ENCODE results near the gene LRRC74B. TPM values are rescaled to one million over a fixed set of nuclear protein-coding genes. Genes with fewer than 3 reads are reported as not detected.
"Not testable (repeated sequence)": the region's sequence is repeated elsewhere in the genome, so short reads cannot be mapped to it uniquely, and the experiment has no call there.

The LRRC74B gene
- total RNA-seq, 1 experiment from 2014 or later, result not detected

DNA sequence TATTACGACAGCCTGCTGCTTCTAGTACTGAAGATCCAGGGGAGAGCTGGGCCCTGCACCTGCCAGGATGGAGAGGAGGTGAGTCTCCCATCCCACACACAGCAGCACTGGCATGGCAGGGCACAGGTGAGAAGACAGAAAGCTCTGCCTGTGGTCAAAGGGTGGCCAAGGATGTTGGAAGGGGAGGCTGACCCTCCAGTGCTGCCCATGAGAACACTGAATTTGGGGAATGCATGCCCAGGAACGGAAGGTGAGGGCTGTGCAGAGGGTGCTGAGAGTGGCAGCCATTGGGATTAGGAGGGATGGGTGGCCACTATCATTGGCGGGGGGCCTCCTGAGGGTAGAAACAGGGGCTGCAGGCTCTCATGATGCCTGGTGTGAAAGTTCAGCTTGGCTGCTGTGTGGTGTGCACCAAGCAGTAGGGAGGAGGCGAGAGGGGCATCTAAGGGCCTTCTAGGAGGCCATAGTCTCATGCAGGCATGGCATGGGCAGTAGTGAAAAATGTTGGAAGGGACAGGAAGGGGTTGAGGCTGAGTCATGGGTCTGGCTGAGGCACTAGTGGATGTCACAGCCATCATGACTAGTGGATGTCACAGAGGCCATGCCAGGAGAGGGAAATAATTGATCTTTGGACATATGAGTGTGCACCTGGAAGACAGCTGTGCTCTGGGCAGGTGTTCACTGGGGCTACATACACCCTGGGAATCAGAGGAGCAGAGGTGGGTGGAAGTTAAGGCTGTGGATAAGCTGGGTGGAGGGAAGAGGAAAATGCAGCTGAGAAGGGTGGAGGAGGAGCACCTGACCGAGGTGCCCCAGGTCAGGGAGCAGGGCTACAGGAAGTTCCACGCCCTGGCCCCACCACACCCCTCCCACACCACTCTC, 2.5 kb upstream of the LRRC74B start:
- Histone ChIP-seq H3K36me3 (no peaks in the 10 kb centered on the region), H3K27me3 (no peaks in the 10 kb centered on the region), H3K4me3 (no peak overlapping the region), H3K9me3 (no peaks in the 10 kb centered on the region)
- peak; percentile 27 for DNase-seq

GRCh38 chr22:21043860-21044535, 1.7 kb upstream of the LRRC74B start:
- H3K36me3 ChIP-seq, result no peaks in the 10 kb centered on the region
- H3K4me3 ChIP-seq, result no peak overlapping the region
- H3K9me3 ChIP-seq, result no peaks in the 10 kb centered on the region
- no peak for DNase-seq
- H3K27me3 ChIP-seq, result no peaks in the 10 kb centered on the region

- H3K36me3 ChIP-seq, result no peaks in the 10 kb centered on the region
- peak overlapping the region; percentile 28 for H3K4me3 ChIP-seq
- H3K27me3 ChIP-seq, result no peaks in the 10 kb centered on the region
- peak; percentile 85 for DNase-seq
- H3K9me3 ChIP-seq, result no peaks in the 10 kb centered on the region
These were observed 688 bp upstream of the LRRC74B start for GRCh38 chr22:21044931-21045584.

- Histone ChIP-seq H3K27me3 (no peaks in the 10 kb centered on the region), H3K4me3 (no peak overlapping the region), H3K9me3 (no peaks in the 10 kb centered on the region), H3K36me3 (no peaks in the 10 kb centered on the region)
- DNase-seq, result no peak
These were observed 1.4 kb downstream of the LRRC74B start for GRCh38 chr22:21047035-21047661.

GRCh38 chr22:21047730-21048129, 2.0 kb downstream of the LRRC74B start:
- no peak for DNase-seq
- H3K36me3 ChIP-seq, result no peaks in the 10 kb centered on the region
- H3K9me3 ChIP-seq, result no peaks in the 10 kb centered on the region
- no peaks in the 10 kb centered on the region for H3K27me3 ChIP-seq
- H3K4me3 ChIP-seq, result no peak overlapping the region

DNA sequence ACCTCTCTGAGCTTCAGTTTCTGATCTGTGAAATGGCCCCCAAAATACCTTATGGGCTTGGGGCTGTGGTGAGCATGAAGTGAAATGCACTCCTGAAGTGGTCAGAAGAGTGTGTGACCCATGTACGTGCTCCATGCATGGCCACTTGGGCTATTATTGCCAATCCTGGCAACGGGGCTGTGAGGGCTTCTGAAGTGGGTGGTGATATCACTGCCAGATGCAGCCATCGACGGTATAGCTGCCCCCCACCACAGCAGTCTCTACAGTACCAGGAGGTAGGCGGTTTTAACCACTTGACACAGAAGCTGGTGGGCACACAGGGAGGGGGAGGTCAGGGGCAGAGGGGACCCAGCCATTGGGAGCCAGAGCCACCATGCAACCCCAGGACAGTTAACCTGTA, 2.7 kb downstream of the LRRC74B start:
- H3K36me3 ChIP-seq, H3K4me3 ChIP-seq, H3K9me3 ChIP-seq, H3K27me3 ChIP-seq, DNase-seq: not testable (repeated sequence)

DNA sequence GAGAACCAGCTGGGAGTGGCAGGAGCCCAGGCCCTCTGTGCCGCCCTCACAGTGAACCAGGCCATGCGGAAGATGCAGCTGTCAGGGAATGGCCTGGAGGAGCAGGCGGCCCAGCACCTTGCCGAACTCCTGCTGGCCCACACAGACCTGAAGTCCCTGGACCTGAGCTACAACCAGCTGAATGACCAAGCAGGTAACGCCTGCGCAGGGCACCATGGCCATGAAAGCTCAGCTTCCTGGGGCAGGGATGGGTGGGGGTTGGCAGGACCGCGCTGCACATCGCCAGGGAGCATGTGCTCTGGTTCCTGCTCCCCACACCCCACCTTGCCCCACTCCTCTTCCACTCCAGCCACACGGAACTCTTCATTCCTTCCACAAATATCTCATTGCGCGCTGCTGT, 3.2 kb downstream of the LRRC74B start:
- H3K27me3 ChIP-seq, DNase-seq, H3K9me3 ChIP-seq, H3K4me3 ChIP-seq, H3K36me3 ChIP-seq: not testable (repeated sequence)

DNA sequence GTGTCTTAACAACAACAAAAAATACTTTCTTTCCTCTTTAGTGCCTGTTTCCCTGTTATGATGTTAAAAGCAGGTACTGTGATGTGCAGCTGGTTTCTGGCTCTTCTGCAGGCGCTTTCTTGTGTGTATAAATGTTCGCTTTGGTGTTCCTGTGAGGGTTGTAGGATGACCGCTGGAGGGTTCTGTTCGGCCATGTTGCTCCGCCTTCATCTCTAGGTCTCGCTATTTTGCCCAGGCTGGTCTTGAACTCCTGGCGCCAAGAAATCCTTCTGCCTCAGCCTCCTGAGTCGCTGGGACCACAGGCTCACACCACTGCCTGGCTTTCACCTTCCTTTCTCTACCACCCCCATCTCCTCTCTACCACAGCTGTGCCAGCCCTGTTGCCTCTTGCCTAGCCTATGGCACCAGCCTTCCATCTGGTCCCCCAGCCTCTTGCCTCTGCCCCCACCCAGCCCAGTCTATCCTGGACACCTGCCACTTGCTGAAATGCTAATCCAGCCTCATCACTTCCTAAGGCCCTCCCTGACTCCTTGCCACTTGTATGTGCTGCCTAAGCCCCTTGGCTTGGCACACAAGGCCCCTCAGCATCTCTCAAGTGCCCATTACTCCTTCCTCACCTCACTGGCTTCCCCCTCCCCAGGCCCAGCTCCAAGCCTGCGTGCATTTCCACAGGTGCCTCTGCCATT, 5.5 kb downstream of the LRRC74B start:
- no peaks in the 10 kb centered on the region for H3K36me3 ChIP-seq
- H3K9me3 ChIP-seq, result no peaks in the 10 kb centered on the region
- H3K27me3 ChIP-seq, result no peaks in the 10 kb centered on the region
- H3K4me3 ChIP-seq, result no peak overlapping the region
- DNase-seq, result no peak

DNA sequence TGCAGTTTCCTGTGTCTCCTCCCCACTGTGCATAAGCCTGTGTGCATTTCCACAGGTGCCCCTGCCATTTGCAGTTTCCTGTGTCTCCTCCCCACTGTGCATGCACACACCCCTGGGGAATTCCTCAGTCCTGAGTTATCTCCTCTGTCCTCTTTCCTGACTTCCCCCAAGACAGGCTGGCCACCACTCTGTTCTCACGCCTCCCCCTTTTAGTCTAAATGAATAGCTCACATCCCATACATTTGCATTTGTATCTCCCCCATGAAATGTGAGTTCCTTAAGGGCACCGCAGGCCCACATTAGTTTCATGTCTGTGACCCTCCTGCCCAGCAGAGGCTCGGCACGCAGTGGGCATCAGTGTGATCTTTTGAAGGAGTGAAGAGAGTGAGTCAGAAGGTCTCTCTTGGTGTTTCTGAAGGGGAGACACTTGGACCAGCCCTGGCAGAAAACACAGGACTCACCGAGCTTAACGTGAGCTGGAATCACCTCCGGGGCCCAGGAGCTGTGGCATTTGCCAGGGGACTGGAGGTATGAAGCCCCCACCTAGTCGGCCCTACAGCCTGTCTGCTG, 6.2 kb downstream of the LRRC74B start:
- DNase-seq, result no peak

DNA sequence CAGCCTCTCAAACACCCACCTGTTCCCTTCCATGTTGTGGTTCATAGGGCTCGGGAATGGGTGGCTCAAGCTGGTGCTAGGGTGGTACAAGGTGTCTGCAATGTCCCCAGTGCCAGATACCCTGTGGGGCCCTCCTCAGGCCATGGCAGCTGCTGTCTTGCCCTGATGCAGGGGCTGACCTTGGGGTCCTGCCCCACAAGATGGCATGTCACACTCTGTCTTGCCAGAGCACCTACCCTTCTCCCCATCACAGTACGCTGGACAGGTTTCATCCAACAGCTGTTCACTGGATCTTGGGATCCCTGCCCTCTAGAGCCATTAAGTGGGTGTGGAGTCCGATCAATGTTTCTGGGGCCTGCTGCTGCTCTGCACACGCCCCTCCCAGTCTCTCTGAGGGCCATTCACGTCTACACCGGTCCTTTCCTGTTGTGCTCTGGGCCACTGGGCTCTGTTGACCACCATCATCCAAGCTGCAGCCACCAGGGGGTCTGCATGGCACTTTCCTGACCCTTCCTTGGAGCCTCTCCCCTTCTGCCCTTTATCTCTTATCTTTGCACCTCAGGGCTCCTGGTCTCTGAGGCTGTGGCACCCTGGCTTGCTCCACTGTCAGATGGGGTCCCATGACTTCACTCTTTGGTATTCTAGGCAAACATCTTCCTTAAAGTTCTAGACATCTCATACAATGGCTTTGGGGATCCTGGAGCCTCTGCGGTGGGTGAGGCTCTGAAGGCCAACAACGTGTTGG, 7.1 kb downstream of the LRRC74B start:
- H3K36me3 ChIP-seq, result no peaks in the 10 kb centered on the region
- H3K27me3 ChIP-seq, result no peaks in the 10 kb centered on the region
- H3K9me3 ChIP-seq, result no peaks in the 10 kb centered on the region
- no peak for DNase-seq
- no peak overlapping the region for H3K4me3 ChIP-seq

More for the DNA sequence above, 6.2 kb downstream of the LRRC74B start:
- H3K27me3 ChIP-seq, result no peaks in the 10 kb centered on the region
- no peaks in the 10 kb centered on the region for H3K9me3 ChIP-seq
- H3K36me3 ChIP-seq, result no peaks in the 10 kb centered on the region
- no peak overlapping the region for H3K4me3 ChIP-seq

- no peaks in the 10 kb centered on the region for H3K27me3 ChIP-seq
- no peaks in the 10 kb centered on the region for H3K9me3 ChIP-seq
- DNase-seq, result no peak
- H3K36me3 ChIP-seq, result no peaks in the 10 kb centered on the region
- H3K4me3 ChIP-seq, result no peak overlapping the region
These were observed 8.4 kb downstream of the LRRC74B start for GRCh38 chr22:21054046-21054713.

- Histone ChIP-seq H3K27me3 (no peaks in the 10 kb centered on the region), H3K4me3 (no peak overlapping the region), H3K9me3 (no peaks in the 10 kb centered on the region), H3K36me3 (no peaks in the 10 kb centered on the region)
- no peak for DNase-seq
These were observed 9.2 kb downstream of the LRRC74B start for GRCh38 chr22:21054714-21055563.

- DNase-seq, result no peak
- Histone ChIP-seq H3K9me3 (no peaks in the 10 kb centered on the region), H3K27me3 (no peaks in the 10 kb centered on the region), H3K4me3 (no peak overlapping the region), H3K36me3 (no peaks in the 10 kb centered on the region)
These were observed 9.8 kb downstream of the LRRC74B start for GRCh38 chr22:21055564-21055834.

- H3K27me3 ChIP-seq, result no peaks in the 10 kb centered on the region
- H3K4me3 ChIP-seq, result no peak overlapping the region
- no peaks in the 10 kb centered on the region for H3K9me3 ChIP-seq
- H3K36me3 ChIP-seq, result no peaks in the 10 kb centered on the region
- DNase-seq, result no peak
These were observed 10.2 kb downstream of the LRRC74B start for GRCh38 chr22:21055880-21056319.

GRCh38 chr22:21060363-21060762, 14.6 kb downstream of the LRRC74B start:
- H3K9me3 ChIP-seq, H3K36me3 ChIP-seq, DNase-seq, H3K27me3 ChIP-seq, H3K4me3 ChIP-seq: not testable (repeated sequence)

Data from MG63 (cell line).